Measurements from ENCODE around the gene NR6A1. TPM values are rescaled to one million over a fixed set of nuclear protein-coding genes. Genes with fewer than 3 reads are reported as not detected.

The NR6A1 gene
- polyA plus RNA-seq, 2 of the 4 experiments (the other 2 are of a cell fraction), result 1.7 to 3.3 TPM

DNA sequence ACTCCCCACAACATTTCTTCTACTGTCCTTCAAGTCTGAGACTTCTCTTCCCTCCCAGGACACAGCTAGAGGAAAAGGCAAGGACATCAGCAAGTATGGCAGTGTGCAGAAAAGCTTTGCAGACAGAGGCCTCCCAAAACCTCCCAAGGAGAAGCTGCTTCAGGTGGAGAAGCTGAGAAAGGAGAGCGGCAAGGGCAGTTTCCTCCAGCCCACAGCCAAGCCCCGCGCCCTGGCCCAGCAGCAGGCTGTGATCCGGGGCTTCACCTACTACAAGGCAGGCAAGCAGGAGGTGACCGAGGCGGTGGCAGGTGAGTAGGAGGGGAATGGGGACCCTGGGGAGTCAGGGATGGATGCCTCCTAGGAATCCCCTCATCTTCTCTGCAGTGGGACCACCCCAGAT lies 30.2 kb upstream of the NR6A1 start:
- 0 out of 3 replicates have a peak, but pooled peaks cover 5% of the 10 kb centered on the region for H3K4me1 ChIP-seq
- H3K9me3 ChIP-seq, result no peaks in the 10 kb centered on the region
- TF ChIP-seq RARB (CRISPR knock-in tag; IDR thresholded peaks at IDR 0.05) (no peak), ZC3H11A (IDR thresholded peaks at IDR 0.05) (no peak), NPAS2 (CRISPR knock-in tag; IDR thresholded peaks at IDR 0.05; ENCODE audit: borderline replicate concordance) (no peak), TP53 (CRISPR knock-in tag; IDR thresholded peaks at IDR 0.05) (no peak), GATA3 (IDR thresholded peaks at IDR 0.05; ENCODE audit: borderline replicate concordance) (no peak)
- FAIRE-seq (no peak), DNase-seq (ENCODE audit: low read depth in 1 of 2, low spot score in 1 of 2) (no peak), ATAC-seq (no peak)
- ChIA-PET CTCF (interaction anchor here (1.0 to 40.0 kb wide), 5 partner anchors 13 to 58 kb away, joined by 3 to 2512 read pairs (median 6); partner anchors contain the start of genes ARPC5L, NR6A1, OLFML2A and RPL35), POLR2A (interaction anchor here (1.5 kb wide), 1 partner anchor 9 kb away, joined by 4 read pairs; no protein-coding TSS in a partner anchor)
- no peak overlapping the region for H3K27ac ChIP-seq
- no peak overlapping the region for H3K4me2 ChIP-seq
- no peak overlapping the region for H3K4me3 ChIP-seq
- 94% methylated on average over 6 of the region's 6 CpGs for WGBS (ENCODE audit: missing lambda C conversion rate)

DNA sequence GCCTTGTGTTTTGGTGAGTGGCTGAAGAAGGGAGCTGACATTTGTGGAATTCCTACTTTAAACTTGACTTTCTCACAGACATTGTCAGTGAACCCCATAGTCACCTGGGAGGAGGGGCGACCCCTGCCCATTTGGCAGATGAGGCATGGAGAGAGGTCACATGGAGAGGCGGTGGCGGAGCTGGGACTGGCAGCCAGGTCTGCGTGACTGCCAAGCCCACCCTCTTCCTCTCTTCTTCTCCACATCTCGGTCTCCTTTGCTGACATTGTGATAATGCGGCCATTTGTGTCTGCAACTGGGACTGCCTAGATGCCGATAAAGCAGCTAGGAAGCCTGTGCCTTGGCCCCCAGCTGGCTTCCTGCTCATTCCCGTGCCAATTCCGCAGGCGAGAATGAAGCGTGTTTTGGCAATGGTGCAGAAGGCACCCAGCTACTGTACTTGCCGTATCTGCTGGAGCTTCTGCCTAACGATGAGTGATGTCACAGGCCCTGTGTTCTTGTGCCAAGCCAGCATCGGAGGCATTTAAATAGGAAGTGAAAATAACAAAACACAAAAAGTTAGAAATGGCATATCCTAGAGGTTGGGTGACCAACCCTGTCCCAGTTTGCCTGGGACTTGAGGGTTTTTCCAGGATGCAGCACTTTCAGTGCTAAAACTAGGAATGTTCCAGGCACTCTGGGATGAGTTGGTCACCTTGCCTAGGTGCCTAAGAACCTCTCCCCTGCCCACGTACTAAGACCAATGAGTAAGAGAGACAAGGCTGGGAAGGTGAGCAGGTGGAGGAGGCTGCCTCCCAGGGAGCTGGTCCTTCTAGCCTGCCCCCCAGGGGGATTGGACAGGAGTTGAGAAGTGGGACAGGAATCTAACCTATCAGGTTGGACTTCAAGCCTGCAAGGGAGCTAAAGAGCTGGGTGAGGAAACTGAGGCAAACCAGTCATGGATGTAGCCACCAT lies 29.5 kb upstream of the NR6A1 start:
- no peak overlapping the region for H3K4me2 ChIP-seq
- no peak overlapping the region for H3K27ac ChIP-seq
- no peaks in the 10 kb centered on the region for H3K9me3 ChIP-seq
- ATAC-seq (no peak), FAIRE-seq (no peak), DNase-seq (ENCODE audit: low read depth in 1 of 2, low spot score in 1 of 2) (no peak)
- H3K4me3 ChIP-seq, result no peak overlapping the region
- H3K4me1 ChIP-seq, result 0 out of 3 replicates have a peak, but pooled peaks cover 5% of the 10 kb centered on the region
- CTCF ChIA-PET, result interaction anchor here (0.7 to 40.0 kb wide), 7 partner anchors 12 to 57 kb away, joined by 3 to 2512 read pairs (median 6); partner anchors contain the start of genes ARPC5L, NR6A1, OLFML2A and RPL35
- WGBS (ENCODE audit: missing lambda C conversion rate), result 76% methylated on average over 15 of the region's 15 CpGs
- POLR2A ChIA-PET, result interaction anchor here (1.5 kb wide), 1 partner anchor 10 kb away, joined by 4 read pairs; no protein-coding TSS in a partner anchor
- no peak for TF ChIP-seq CBX8 (IDR thresholded peaks at IDR 0.05)
- 0 out of 2 replicates have a peak, but pooled peaks have one; percentile 37 for TF ChIP-seq RFX5 (IDR thresholded peaks at IDR 0.05)
- no peak for TF ChIP-seq JUNB (IDR thresholded peaks at IDR 0.05)
- TF ChIP-seq GATA3 (IDR thresholded peaks at IDR 0.05; ENCODE audit: borderline replicate concordance), result no peak
- TF ChIP-seq KDM1A (IDR thresholded peaks at IDR 0.05; ENCODE audit: low read depth), result no peak
- TF ChIP-seq, protein P1, sequence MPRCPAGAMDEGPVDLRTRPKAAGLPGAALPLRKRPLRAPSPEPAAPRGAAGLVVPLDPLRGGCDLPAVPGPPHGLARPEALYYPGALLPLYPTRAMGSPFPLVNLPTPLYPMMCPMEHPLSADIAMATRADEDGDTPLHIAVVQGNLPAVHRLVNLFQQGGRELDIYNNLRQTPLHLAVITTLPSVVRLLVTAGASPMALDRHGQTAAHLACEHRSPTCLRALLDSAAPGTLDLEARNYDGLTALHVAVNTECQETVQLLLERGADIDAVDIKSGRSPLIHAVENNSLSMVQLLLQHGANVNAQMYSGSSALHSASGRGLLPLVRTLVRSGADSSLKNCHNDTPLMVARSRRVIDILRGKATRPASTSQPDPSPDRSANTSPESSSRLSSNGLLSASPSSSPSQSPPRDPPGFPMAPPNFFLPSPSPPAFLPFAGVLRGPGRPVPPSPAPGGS (IDR thresholded peaks at IDR 0.05), result no peak

DNA sequence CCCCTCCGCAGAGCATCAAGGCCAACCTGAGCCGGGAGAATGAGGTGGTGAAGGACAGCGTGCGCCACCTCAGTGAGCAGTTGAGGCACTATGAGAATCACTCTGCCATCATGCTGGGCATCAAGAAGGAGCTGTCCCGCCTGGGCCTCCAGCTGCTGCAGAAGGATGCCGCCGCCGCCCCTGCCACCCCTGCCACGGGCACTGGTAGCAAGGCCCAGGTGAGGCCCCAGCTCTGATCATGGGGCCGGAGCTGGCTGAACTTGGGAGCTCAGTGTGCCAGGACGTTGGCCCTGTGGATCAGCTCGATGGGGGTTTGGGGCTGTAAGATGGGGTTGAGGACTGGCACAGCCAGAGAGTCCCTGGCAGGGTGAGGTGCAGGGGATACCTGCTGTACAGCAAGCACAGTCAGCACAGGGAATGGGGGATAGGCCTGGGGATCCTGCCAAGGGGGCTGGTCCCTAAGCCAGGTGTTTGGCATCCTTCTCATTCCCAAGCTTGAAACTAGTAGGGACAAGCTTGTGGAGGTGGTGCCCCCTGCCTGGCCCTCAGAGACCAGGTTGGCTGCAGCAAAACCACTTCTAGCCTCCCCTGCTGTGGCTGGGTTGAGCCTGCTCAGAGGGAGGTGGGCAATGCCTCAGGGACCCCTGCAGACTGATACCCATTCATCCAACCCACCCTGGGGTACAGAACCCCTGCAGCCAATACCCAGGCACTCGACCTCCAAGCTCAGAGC lies 28.3 kb upstream of the NR6A1 start:
- no peak for DNase-seq (ENCODE audit: low read depth in 1 of 2, low spot score in 1 of 2)
- no peak for ATAC-seq
- ChIA-PET POLR2A (no interaction called here), CTCF (interaction anchor here (0.7 to 40.0 kb wide), 5 partner anchors 11 to 88 kb away, joined by 3 to 2512 read pairs (median 9); partner anchors contain the start of genes ARPC5L, NR6A1, OLFML2A and RPL35)
- Histone ChIP-seq H3K4me1 (0 out of 3 replicates have a peak, but pooled peaks cover 5% of the 10 kb centered on the region), H3K4me3 (no peak overlapping the region), H3K4me2 (no peak overlapping the region), H3K9me3 (no peaks in the 10 kb centered on the region), H3K27ac (no peak overlapping the region)
- 76% methylated on average over 5 of the region's 13 CpGs for WGBS (ENCODE audit: missing lambda C conversion rate)
- FAIRE-seq, result no peak
- no peak for TF ChIP-seq CBX8 (IDR thresholded peaks at IDR 0.05)
- TF ChIP-seq, protein P2, sequence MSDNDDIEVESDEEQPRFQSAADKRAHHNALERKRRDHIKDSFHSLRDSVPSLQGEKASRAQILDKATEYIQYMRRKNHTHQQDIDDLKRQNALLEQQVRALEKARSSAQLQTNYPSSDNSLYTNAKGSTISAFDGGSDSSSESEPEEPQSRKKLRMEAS (IDR thresholded peaks at IDR 0.05), result no peak
- TF ChIP-seq HEYL (CRISPR knock-in tag; IDR thresholded peaks at IDR 0.05), result no peak
- TF ChIP-seq RCOR1 (IDR thresholded peaks at IDR 0.05; ENCODE audit: low read depth, low read length), result no peak
- TF ChIP-seq, protein P3, sequence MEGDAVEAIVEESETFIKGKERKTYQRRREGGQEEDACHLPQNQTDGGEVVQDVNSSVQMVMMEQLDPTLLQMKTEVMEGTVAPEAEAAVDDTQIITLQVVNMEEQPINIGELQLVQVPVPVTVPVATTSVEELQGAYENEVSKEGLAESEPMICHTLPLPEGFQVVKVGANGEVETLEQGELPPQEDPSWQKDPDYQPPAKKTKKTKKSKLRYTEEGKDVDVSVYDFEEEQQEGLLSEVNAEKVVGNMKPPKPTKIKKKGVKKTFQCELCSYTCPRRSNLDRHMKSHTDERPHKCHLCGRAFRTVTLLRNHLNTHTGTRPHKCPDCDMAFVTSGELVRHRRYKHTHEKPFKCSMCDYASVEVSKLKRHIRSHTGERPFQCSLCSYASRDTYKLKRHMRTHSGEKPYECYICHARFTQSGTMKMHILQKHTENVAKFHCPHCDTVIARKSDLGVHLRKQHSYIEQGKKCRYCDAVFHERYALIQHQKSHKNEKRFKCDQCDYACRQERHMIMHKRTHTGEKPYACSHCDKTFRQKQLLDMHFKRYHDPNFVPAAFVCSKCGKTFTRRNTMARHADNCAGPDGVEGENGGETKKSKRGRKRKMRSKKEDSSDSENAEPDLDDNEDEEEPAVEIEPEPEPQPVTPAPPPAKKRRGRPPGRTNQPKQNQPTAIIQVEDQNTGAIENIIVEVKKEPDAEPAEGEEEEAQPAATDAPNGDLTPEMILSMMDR (IDR thresholded peaks at IDR 0.05), result no peak
- no peak for TF ChIP-seq HOXA7 (CRISPR knock-in tag; IDR thresholded peaks at IDR 0.05)
- no peak for TF ChIP-seq JUNB (IDR thresholded peaks at IDR 0.05)
- TF ChIP-seq EHF (CRISPR knock-in tag; IDR thresholded peaks at IDR 0.05), result no peak
- no peak for TF ChIP-seq MYC (IDR thresholded peaks at IDR 0.05; ENCODE audit: borderline replicate concordance, low read length)
- TF ChIP-seq, protein P4, sequence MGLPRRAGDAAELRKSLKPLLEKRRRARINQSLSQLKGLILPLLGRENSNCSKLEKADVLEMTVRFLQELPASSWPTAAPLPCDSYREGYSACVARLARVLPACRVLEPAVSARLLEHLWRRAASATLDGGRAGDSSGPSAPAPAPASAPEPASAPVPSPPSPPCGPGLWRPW (IDR thresholded peaks at IDR 0.05), result no peak
- TF ChIP-seq ESRRA (IDR thresholded peaks at IDR 0.05; ENCODE audit: borderline replicate concordance, low read length), result no peak
- TF ChIP-seq NPAS2 (CRISPR knock-in tag; IDR thresholded peaks at IDR 0.05; ENCODE audit: borderline replicate concordance), result no peak
- no peak for TF ChIP-seq ZNF302 (CRISPR knock-in tag; IDR thresholded peaks at IDR 0.05)

All from A549 (cell line).